Osteoblast (primary cell): ENCODE measurements around the gene ANXA2. TPM values are rescaled to one million over a fixed set of nuclear protein-coding genes. Genes with fewer than 3 reads are reported as not detected.

ENCODE experiments used
- DNase-seq: peaks from one replicate; pipeline ENCODE4 v3.0.0; 2011; ENCODE audit warnings: low spot score, mixed read lengths; ENCODE audit not compliant: insufficient read length; ENCODE audit errors: missing footprints
- H2AFZ ChIP-seq: 2 replicates; pipeline ENCODE4 v1.6.0; 2011; ENCODE audit warnings: mild to moderate bottlenecking, low read length
- H3K27ac ChIP-seq: 2 replicates; pipeline ENCODE4 v1.5.1; 2011; ENCODE audit warnings: mild to moderate bottlenecking, low read depth, low read length, moderate library complexity
- H3K27me3 ChIP-seq: 2 replicates; pipeline ENCODE4 v1.6.0; 2012; ENCODE audit warnings: mild to moderate bottlenecking, control low read depth, inconsistent platforms, low read length, moderate library complexity; ENCODE audit not compliant: insufficient read depth
- H3K36me3 ChIP-seq: 2 replicates; pipeline ENCODE4 v1.5.1; 2011; ENCODE audit warnings: mild to moderate bottlenecking, low read length, control low read depth, moderate library complexity; ENCODE audit not compliant: insufficient read depth
- H3K4me1 ChIP-seq: 2 replicates; pipeline ENCODE4 v1.5.1; 2011; ENCODE audit warnings: mild to moderate bottlenecking, low read length, control low read depth, moderate library complexity; ENCODE audit not compliant: insufficient read depth
- H3K4me2 ChIP-seq: 2 replicates; pipeline ENCODE4 v1.6.0; 2011; ENCODE audit warnings: mild to moderate bottlenecking, low read length; ENCODE audit not compliant: insufficient read depth
- H3K4me3 ChIP-seq: fragments of 200-600 bp; sonication (generic); 3 replicates; pipeline ENCODE4 v1.5.1; 2012; ENCODE audit warnings: mild to moderate bottlenecking, low read length, inconsistent platforms; ENCODE audit not compliant: insufficient read depth
- H3K79me2 ChIP-seq: 2 replicates; pipeline ENCODE4 v1.6.0; 2012; ENCODE audit warnings: mild to moderate bottlenecking, low read length, control low read depth, inconsistent platforms; ENCODE audit not compliant: insufficient read depth
- H3K9me3 ChIP-seq: 2 replicates; pipeline ENCODE4 v1.5.1; 2011; ENCODE audit warnings: low read depth, low read length, control low read depth
- H4K20me1 ChIP-seq: 2 replicates; pipeline ENCODE4 v1.6.0; 2012; ENCODE audit warnings: mild to moderate bottlenecking, low read length, control low read depth; ENCODE audit not compliant: insufficient read depth
- total RNA-seq: library from RNA; depleted of rRNA; stranded (reverse); fragments of >200 nt; gene quantifications from 2 replicates; pipeline ENCODE4 v1.2.3, GENCODE V29; 2012
- TF ChIP-seq, protein P1 (sequence below): IDR thresholded peaks from 2 replicates; pipeline ENCODE4 v1.5.1; 2011; ENCODE audit warnings: mild to moderate bottlenecking, low read depth, low read length, moderate library complexity; ENCODE audit errors: extremely low read depth

ANXA2 gene
- total RNA-seq, 1 donor, result 3,042 TPM

DNA sequence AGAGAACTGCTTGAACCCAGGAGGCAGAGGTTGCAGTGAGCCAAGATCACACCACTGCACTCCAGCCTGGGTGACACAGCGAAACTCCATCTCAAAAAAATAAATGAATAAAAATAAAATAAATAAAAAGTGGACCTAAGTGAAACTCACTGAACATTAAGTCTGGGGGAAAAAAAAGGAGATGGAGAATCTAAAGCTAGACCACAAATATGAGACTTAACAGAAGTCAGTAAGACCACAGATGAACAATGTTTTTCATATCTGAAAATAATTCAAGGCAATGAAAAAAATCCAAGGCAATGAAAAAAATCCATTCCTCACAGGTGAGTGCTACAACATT is 18.6 kb downstream of the ANXA2 start:
- DNase-seq, result no peak
- TF ChIP-seq, protein P1, sequence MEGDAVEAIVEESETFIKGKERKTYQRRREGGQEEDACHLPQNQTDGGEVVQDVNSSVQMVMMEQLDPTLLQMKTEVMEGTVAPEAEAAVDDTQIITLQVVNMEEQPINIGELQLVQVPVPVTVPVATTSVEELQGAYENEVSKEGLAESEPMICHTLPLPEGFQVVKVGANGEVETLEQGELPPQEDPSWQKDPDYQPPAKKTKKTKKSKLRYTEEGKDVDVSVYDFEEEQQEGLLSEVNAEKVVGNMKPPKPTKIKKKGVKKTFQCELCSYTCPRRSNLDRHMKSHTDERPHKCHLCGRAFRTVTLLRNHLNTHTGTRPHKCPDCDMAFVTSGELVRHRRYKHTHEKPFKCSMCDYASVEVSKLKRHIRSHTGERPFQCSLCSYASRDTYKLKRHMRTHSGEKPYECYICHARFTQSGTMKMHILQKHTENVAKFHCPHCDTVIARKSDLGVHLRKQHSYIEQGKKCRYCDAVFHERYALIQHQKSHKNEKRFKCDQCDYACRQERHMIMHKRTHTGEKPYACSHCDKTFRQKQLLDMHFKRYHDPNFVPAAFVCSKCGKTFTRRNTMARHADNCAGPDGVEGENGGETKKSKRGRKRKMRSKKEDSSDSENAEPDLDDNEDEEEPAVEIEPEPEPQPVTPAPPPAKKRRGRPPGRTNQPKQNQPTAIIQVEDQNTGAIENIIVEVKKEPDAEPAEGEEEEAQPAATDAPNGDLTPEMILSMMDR, result no peak
- peak overlapping the region; percentile 96 for H3K27ac ChIP-seq
- H3K27me3 ChIP-seq, result no peaks in the 10 kb centered on the region
- H4K20me1 ChIP-seq, result peaks cover 56% of the 10 kb centered on the region
- no peak overlapping the region for H3K4me2 ChIP-seq
- H3K4me1 ChIP-seq, result peaks cover 100% of the 10 kb centered on the region
- no peak overlapping the region for H2AFZ ChIP-seq
- no peak overlapping the region for H3K4me3 ChIP-seq
- H3K79me2 ChIP-seq, result peaks cover 78% of the 10 kb centered on the region
- H3K9me3 ChIP-seq, result no peaks in the 10 kb centered on the region
- peaks cover 90% of the 10 kb centered on the region for H3K36me3 ChIP-seq

DNA sequence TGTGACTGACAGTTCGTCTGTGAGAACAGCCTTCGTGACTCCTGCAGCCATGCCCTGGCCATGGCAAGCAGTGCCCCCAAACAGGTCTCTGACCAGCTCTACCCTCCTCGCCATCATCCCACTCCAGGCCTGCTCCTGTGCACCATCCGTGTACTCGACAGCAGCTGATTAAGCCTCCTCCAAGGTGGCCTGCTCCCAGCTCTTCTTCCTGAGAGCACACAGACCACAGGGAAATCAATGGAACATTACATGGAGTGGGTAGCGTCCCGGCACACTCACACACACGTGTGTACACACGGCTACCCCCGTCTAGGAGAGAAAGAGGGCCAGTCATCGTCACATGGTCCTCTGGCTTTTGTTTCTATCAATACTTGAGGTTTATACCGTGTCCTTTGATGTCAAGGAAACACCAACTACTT is 21.1 kb downstream of the ANXA2 start:
- Histone ChIP-seq H3K4me2 (no peak overlapping the region), H3K4me1 (peaks cover 100% of the 10 kb centered on the region), H4K20me1 (peaks cover 34% of the 10 kb centered on the region), H3K4me3 (no peak overlapping the region), H3K27me3 (no peaks in the 10 kb centered on the region), H2AFZ (no peak overlapping the region), H3K9me3 (no peaks in the 10 kb centered on the region), H3K36me3 (peaks cover 89% of the 10 kb centered on the region), H3K27ac (peak overlapping the region; percentile 96), H3K79me2 (peaks cover 72% of the 10 kb centered on the region)
- DNase-seq, result no peak
- TF ChIP-seq, protein P1, result no peak

DNA sequence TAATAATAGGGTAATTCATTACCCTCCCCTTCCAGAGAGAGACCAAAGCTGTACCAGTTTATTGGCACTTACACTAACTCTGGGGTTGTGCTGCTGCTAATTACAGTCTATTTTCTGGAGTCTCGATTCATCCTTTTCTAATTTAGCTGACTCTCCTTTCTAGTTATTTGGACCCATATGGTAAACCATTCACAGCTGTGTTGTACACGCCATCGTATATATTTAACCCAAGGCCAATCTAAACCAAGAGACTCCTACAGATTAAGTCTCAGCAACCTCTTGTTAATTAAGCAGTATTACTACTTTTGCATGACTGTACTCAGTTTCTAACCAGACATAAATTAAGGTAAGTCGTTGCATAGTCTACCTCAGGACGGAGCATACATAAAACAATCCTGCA is 22.5 kb downstream of the ANXA2 start:
- no peak for DNase-seq
- Histone ChIP-seq H3K4me1 (peaks cover 99% of the 10 kb centered on the region), H3K79me2 (peaks cover 71% of the 10 kb centered on the region), H3K27ac (peak overlapping the region; percentile 96), H4K20me1 (peaks cover 30% of the 10 kb centered on the region), H3K4me2 (peak overlapping the region; percentile 12), H3K9me3 (no peaks in the 10 kb centered on the region), H3K27me3 (no peaks in the 10 kb centered on the region), H3K36me3 (peaks cover 85% of the 10 kb centered on the region), H2AFZ (no peak overlapping the region), H3K4me3 (no peak overlapping the region)
- TF ChIP-seq, protein P1, result no peak

DNA sequence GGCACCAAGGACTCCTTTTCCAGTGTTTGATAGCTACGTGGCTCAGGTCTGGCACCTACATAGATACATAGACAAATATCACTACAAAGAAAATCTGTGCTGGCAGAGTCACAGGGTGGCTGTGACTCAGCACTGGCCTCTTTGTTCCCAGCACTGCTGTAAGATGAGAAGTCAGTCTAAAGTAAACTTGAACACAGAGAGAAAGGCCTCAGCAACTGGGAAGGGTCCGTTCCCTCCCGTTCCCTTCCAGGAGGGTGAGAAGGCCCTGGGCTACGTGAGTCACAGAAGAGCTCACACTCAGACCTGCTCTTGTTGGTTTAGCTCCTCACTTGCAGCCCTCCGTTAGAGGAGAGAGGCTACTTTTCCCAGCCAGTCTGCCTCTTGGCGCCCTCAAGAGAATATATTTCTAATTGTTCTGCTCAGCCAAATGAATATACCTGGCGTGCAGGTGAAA is 23.1 kb downstream of the ANXA2 start:
- peak overlapping the region; percentile 96 for H3K27ac ChIP-seq
- no peak overlapping the region for H2AFZ ChIP-seq
- H3K27me3 ChIP-seq, result no peaks in the 10 kb centered on the region
- no peaks in the 10 kb centered on the region for H3K9me3 ChIP-seq
- H3K79me2 ChIP-seq, result peaks cover 72% of the 10 kb centered on the region
- peaks cover 26% of the 10 kb centered on the region for H4K20me1 ChIP-seq
- TF ChIP-seq, protein P1, result no peak
- peak; percentile 83 for DNase-seq
- no peak overlapping the region for H3K4me3 ChIP-seq
- H3K36me3 ChIP-seq, result peaks cover 88% of the 10 kb centered on the region
- H3K4me1 ChIP-seq, result peaks cover 98% of the 10 kb centered on the region
- H3K4me2 ChIP-seq, result peak overlapping the region; percentile 12
